PC-3 (cell line): Measurements from ENCODE around the gene TTC28. TPM values are rescaled to one million over a fixed set of nuclear protein-coding genes. Genes with fewer than 3 reads are reported as not detected.

Experiments
- ATAC-seq: fragments of 200-7000 bp; cut with Tn5 transposase; 2 replicates; pipeline ENCODE4 v1.9.1; 2020; ENCODE audit warnings: mild to moderate bottlenecking, moderate library complexity
- BruUV-seq: library from RNA; stranded (reverse); fragments of 400-500 nt; replicated peaks from 2 replicates; lab custom pipeline; 2021; lab: Mats Ljungman, UMichigan
- CTCF ChIA-PET: fragments of 300-600 bp; sonication (Branson Sonifier 250); formaldehyde crosslinking; loops from one replicate; lab custom pipeline; 2022; ENCODE audit warnings: antibody characterized with exemption; lab: Charles Lee
- POLR2A ChIA-PET: fragments of 300-600 bp; sonication (Branson Sonifier 250); formaldehyde crosslinking; loops from one replicate; lab custom pipeline; 2022; ENCODE audit warnings: antibody characterized with exemption; ENCODE audit not compliant: unreplicated experiment; lab: Charles Lee
- DNase-seq: peaks from one replicate; pipeline ENCODE4 v3.0.0-alpha.2; 2015
- H2AFZ ChIP-seq: fragments of 300-600 bp; sonication (generic); 2 replicates; pipeline ENCODE4 v1.6.0; 2016; ENCODE audit warnings: antibody characterized with exemption, low read length
- H3F3A ChIP-seq: fragments of 300-600 bp; sonication (generic); one replicate; pipeline ENCODE4 v1.6.0; 2017; ENCODE audit warnings: antibody characterized with exemption, low read length, control low read depth, mild to moderate bottlenecking; ENCODE audit not compliant: unreplicated experiment
- H3K27ac ChIP-seq: fragments of 300-600 bp; sonication (generic); 2 replicates; pipeline ENCODE4 v1.5.1; 2016; ENCODE audit warnings: mild to moderate bottlenecking, low read length
- H3K27me3 ChIP-seq: fragments of 300-600 bp; sonication (generic); 2 replicates; pipeline ENCODE4 v1.6.1; 2016; ENCODE audit warnings: low read length, mixed read lengths
- H3K36me3 ChIP-seq: fragments of 300-600 bp; sonication (generic); 2 replicates; pipeline ENCODE4 v1.6.1; 2016; ENCODE audit warnings: low read depth, mixed run types, low read length, mixed read lengths
- H3K4me1 ChIP-seq: fragments of 300-600 bp; sonication (generic); 2 replicates; pipeline ENCODE4 v1.5.1; 2016; ENCODE audit warnings: low read length; ENCODE audit not compliant: insufficient read depth
- H3K4me2 ChIP-seq: fragments of 300-600 bp; sonication (generic); 2 replicates; pipeline ENCODE4 v1.6.0; 2016; ENCODE audit warnings: low read length
- H3K4me3 ChIP-seq: fragments of 300-600 bp; sonication (generic); 2 replicates; pipeline ENCODE4 v1.5.1; 2016; ENCODE audit warnings: mild to moderate bottlenecking, low read length, mixed read lengths
- H3K79me2 ChIP-seq: fragments of 300-600 bp; sonication (generic); 2 replicates; pipeline ENCODE4 v1.6.1; 2017; ENCODE audit warnings: low read length, mixed read lengths
- H3K9ac ChIP-seq: fragments of 300-600 bp; sonication (generic); 2 replicates; pipeline ENCODE4 v1.6.0; 2016; ENCODE audit warnings: mild to moderate bottlenecking, low read length
- H3K9me2 ChIP-seq: fragments of 300-600 bp; sonication (generic); replicated peaks from 2 replicates; pipeline ENCODE4 v1.6.1; 2016; ENCODE audit warnings: mixed run types, low read length, mixed read lengths
- H3K9me3 ChIP-seq: fragments of 300-600 bp; sonication (generic); 2 replicates; pipeline ENCODE4 v1.6.1; 2016; ENCODE audit warnings: low read length, mixed read lengths
- H4K20me1 ChIP-seq: fragments of 300-600 bp; sonication (generic); 2 replicates; pipeline ENCODE4 v1.6.1; 2016; ENCODE audit warnings: low read length, mixed read lengths
- CTCF ChIP-seq: fragments of 300-600 bp; sonication (generic); conservative IDR thresholded peaks from 2 replicates; pipeline ENCODE4 v1.5.1; 2017; ENCODE audit warnings: antibody characterized with exemption, low read depth, mild to moderate bottlenecking, low read length
- EZH2 ChIP-seq: fragments of 300-600 bp; sonication (generic); IDR thresholded peaks from one replicate; pipeline ENCODE4 v1.6.1; 2017; ENCODE audit warnings: antibody characterized with exemption, mild to moderate bottlenecking, low read length; ENCODE audit not compliant: unreplicated experiment
- EZH2phosphoT487 ChIP-seq: fragments of 300-600 bp; sonication (generic); IDR thresholded peaks from 2 replicates; pipeline ENCODE4 v1.6.1; 2018; ENCODE audit warnings: mild to moderate bottlenecking, antibody characterized with exemption, low read length, borderline replicate concordance
- intact Hi-C: fragments of 100-400 bp; cut with micrococcal nuclease; formaldehyde crosslinking; loops from 2 replicates; pipeline ENCODE4 v1.9.0; 2023
- total RNA-seq: library from RNA; depleted of rRNA; stranded (reverse); fragments of >200 nt; gene quantifications from 2 replicates; pipeline ENCODE4 v1.2.3, GENCODE V29; 2014

The TTC28 gene
- total RNA-seq, 1 experiment from 2014 or later, result 6.3 TPM

GRCh38 chr22:28102151-28102812, 577.4 kb downstream of the TTC28 start:
- Histone ChIP-seq H3K4me2 (no peak overlapping the region), H3F3A (no peaks in the 10 kb centered on the region), H3K79me2 (no peaks in the 10 kb centered on the region), H3K9me3 (no peaks in the 10 kb centered on the region), H3K4me3 (no peak overlapping the region), H3K9ac (no peak overlapping the region), H3K36me3 (no peaks in the 10 kb centered on the region), H3K4me1 (no peaks in the 10 kb centered on the region), H4K20me1 (no peaks in the 10 kb centered on the region), H3K9me2 (no peaks in the 10 kb centered on the region), H2AFZ (no peak overlapping the region), H3K27me3 (no peaks in the 10 kb centered on the region), H3K27ac (no peak overlapping the region)
- TF ChIP-seq EZH2 (no peak), CTCF (no peak), EZH2phosphoT487 (no peak)
- no peak for DNase-seq
- intact Hi-C loops, result no loop called here
- no peak for ATAC-seq
- ChIA-PET CTCF (no interaction called here), POLR2A (no interaction called here)
- no TSS peak for BruUV-seq

- Histone ChIP-seq H4K20me1 (no peaks in the 10 kb centered on the region), H3K9ac (no peak overlapping the region), H3K27me3 (no peaks in the 10 kb centered on the region), H3K79me2 (no peaks in the 10 kb centered on the region), H3K4me3 (no peak overlapping the region), H3F3A (no peaks in the 10 kb centered on the region), H3K9me2 (no peaks in the 10 kb centered on the region), H3K4me1 (no peaks in the 10 kb centered on the region), H3K27ac (no peak overlapping the region), H3K4me2 (no peak overlapping the region), H3K36me3 (no peaks in the 10 kb centered on the region), H2AFZ (no peak overlapping the region), H3K9me3 (no peaks in the 10 kb centered on the region)
- DNase-seq (no peak), ATAC-seq (no peak)
- TF ChIP-seq EZH2phosphoT487, result no peak
- no peak for TF ChIP-seq EZH2
- TF ChIP-seq CTCF, result no peak
- BruUV-seq, result no TSS peak
- POLR2A ChIA-PET, result no interaction called here
- intact Hi-C loops, result no loop called here
- CTCF ChIA-PET, result no interaction called here
These were observed 582.0 kb downstream of the TTC28 start for GRCh38 chr22:28097627-28098026.

DNA sequence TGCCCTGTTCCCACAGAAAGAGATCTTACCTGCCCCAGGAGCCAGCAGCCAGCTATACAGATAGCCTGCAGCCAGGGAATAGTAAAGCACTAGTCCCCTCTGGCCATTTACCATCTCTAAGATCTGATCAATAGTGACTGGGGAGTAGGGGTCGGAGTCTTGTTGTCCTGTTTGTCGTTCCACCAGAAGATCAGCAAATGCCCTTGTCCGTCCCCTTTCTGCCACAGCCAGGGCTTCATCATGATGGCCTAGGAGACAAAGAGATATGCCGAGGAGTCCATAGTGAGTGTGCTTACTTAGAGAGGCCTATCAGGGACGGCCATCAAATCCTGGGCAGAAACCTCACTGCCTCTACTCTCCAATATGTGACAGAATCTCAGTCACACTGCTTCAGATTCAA, 583.5 kb downstream of the TTC28 start:
- H3K27me3 ChIP-seq, result no peaks in the 10 kb centered on the region
- BruUV-seq, result no TSS peak

More for the DNA sequence above, 583.5 kb downstream of the TTC28 start:
- ChIA-PET POLR2A (no interaction called here), CTCF (no interaction called here)
- H3K9me2 ChIP-seq, result no peaks in the 10 kb centered on the region
- ATAC-seq, result no peak
- H3K4me2 ChIP-seq, result no peak overlapping the region
- no peak overlapping the region for H2AFZ ChIP-seq
- H3K4me3 ChIP-seq, result no peak overlapping the region
- no peaks in the 10 kb centered on the region for H3F3A ChIP-seq
- H3K79me2 ChIP-seq, result no peaks in the 10 kb centered on the region
- no peak overlapping the region for H3K27ac ChIP-seq
- H3K36me3 ChIP-seq, result no peaks in the 10 kb centered on the region
- no peak overlapping the region for H3K9ac ChIP-seq
- no peaks in the 10 kb centered on the region for H3K4me1 ChIP-seq
- TF ChIP-seq EZH2phosphoT487, result no peak
- no peak for TF ChIP-seq CTCF
- no peak for TF ChIP-seq EZH2
- no peaks in the 10 kb centered on the region for H4K20me1 ChIP-seq
- intact Hi-C loops, result no loop called here
- no peak for DNase-seq
- H3K9me3 ChIP-seq, result no peaks in the 10 kb centered on the region
